HG02970 (cell line): ENCODE data around the gene CHCHD4.

ENCODE experiments used
- ATAC-seq: cut with Tn5 transposase; IDR thresholded peaks from one replicate; pipeline ENCODE4 v1.9.1; 2021; ENCODE audit warnings: mild to moderate bottlenecking, moderate library complexity, moderate number of reproducible peaks; ENCODE audit not compliant: unreplicated experiment, low FRiP score

The CHCHD4 gene

GRCh38 chr3:14124615-14125192 is at the start of gene CHCHD4, which contains the start of gene TMEM43:
TSS of gene CHCHD4 (minus strand) at chr3:14124870. CDS start at chr3:14124676, 194 bp downstream.
TSS of gene TMEM43 (plus strand) at chr3:14125052. CDS start at chr3:14125194, 142 bp downstream.
- ATAC-seq: peak; percentile 94

GRCh38 chr3:14172496-14172895 is 47.8 kb upstream of the CHCHD4 start:
- ATAC-seq: no peak

GRCh38 chr3:14170531-14171159 is 46.0 kb upstream of the CHCHD4 start:
- ATAC-seq: no peak

- ATAC-seq: no peak
These were observed 45.2 kb upstream of the CHCHD4 start for GRCh38 chr3:14169871-14170270.

GRCh38 chr3:14169435-14169834 is 44.8 kb upstream of the CHCHD4 start:
- ATAC-seq: no peak

- ATAC-seq: no peak
These were observed 42.4 kb upstream of the CHCHD4 start for GRCh38 chr3:14166877-14167603.

- no peak for ATAC-seq
These were observed 37.5 kb upstream of the CHCHD4 start for GRCh38 chr3:14162178-14162577.

GRCh38 chr3:14161282-14161681 is 36.6 kb upstream of the CHCHD4 start:
- ATAC-seq: no peak

GRCh38 chr3:14159426-14159825 is 34.8 kb upstream of the CHCHD4 start:
- ATAC-seq: no peak

- ATAC-seq: no peak
These were observed 33.7 kb upstream of the CHCHD4 start for GRCh38 chr3:14158370-14158769.

- no peak for ATAC-seq
These were observed 33.3 kb upstream of the CHCHD4 start for GRCh38 chr3:14157951-14158350.

GRCh38 chr3:14156843-14157561 is 32.3 kb upstream of the CHCHD4 start:
- no peak for ATAC-seq

GRCh38 chr3:14156201-14156600 is 31.5 kb upstream of the CHCHD4 start:
- no peak for ATAC-seq

- ATAC-seq: no peak
These were observed 30.3 kb upstream of the CHCHD4 start for GRCh38 chr3:14154895-14155440.

GRCh38 chr3:14154276-14154675 is 29.6 kb upstream of the CHCHD4 start:
- no peak for ATAC-seq

- no peak for ATAC-seq
These were observed 29.0 kb upstream of the CHCHD4 start for GRCh38 chr3:14153663-14154062.

- ATAC-seq: no peak
These were observed 28.3 kb upstream of the CHCHD4 start for GRCh38 chr3:14152963-14153355.

GRCh38 chr3:14152233-14152962 is 27.7 kb upstream of the CHCHD4 start:
- ATAC-seq: no peak

- no peak for ATAC-seq
These were observed 26.9 kb upstream of the CHCHD4 start for GRCh38 chr3:14151471-14152083.
